ENCODE measurements around the gene APBA2. TPM values are rescaled to one million over a fixed set of nuclear protein-coding genes. Genes with fewer than 3 reads are reported as not detected.

The APBA2 gene
- total and polyA plus RNA-seq, 2 donors from 2014 or later, result 1.0 to 6.1 TPM

- no peaks in the 10 kb centered on the region for H3K36me3 ChIP-seq (ENCODE audit: control insufficient read depth in 2 of 3, insufficient read depth in 3 of 3, low read length in 3 of 3)
- FAIRE-seq, result no peak
- no peaks in the 10 kb centered on the region for H3K9me3 ChIP-seq (ENCODE audit: control insufficient read depth in 2 of 3, insufficient read depth in 1 of 3, low read length in 3 of 3)
- DNase-seq, result peak in 1 of 5 donors; percentile 46
- no peak for TF ChIP-seq CTCF (IDR thresholded peaks at IDR 0.05; ENCODE audit: borderline replicate concordance, extremely low read depth, insufficient read depth)
- no peaks in the 10 kb centered on the region for H3K4me1 ChIP-seq (ENCODE audit: control insufficient read depth in 2 of 3, insufficient read depth in 2 of 3, low read depth in 1 of 3, low read length in 3 of 3)
- H3K27me3 ChIP-seq (ENCODE audit: control insufficient read depth, insufficient read depth, low read length), result no peaks in the 10 kb centered on the region
- intact Hi-C loops (cut with DNase I), result no loop called here
- H3K27ac ChIP-seq (ENCODE audit: low read depth in 2 of 2, low read length in 2 of 2), result no peak overlapping the region
- no peak overlapping the region for H3K9ac ChIP-seq (ENCODE audit: low read length in 3 of 3)
- H3K4me3 ChIP-seq (ENCODE audit: low read length in 3 of 3), result no peak overlapping the region
These were observed 242.0 kb downstream of the APBA2 start for GRCh38 chr15:29127506-29128430.

- Histone ChIP-seq H3K9ac (ENCODE audit: low read length in 3 of 3) (no peak overlapping the region), H3K36me3 (ENCODE audit: control insufficient read depth in 2 of 3, insufficient read depth in 3 of 3, low read length in 3 of 3) (no peaks in the 10 kb centered on the region), H3K4me1 (ENCODE audit: control insufficient read depth in 2 of 3, insufficient read depth in 2 of 3, low read depth in 1 of 3, low read length in 3 of 3) (no peaks in the 10 kb centered on the region), H3K27me3 (ENCODE audit: control insufficient read depth, insufficient read depth, low read length) (no peaks in the 10 kb centered on the region), H3K4me3 (ENCODE audit: low read length in 3 of 3) (no peak overlapping the region), H3K9me3 (ENCODE audit: control insufficient read depth in 2 of 3, insufficient read depth in 1 of 3, low read length in 3 of 3) (no peaks in the 10 kb centered on the region), H3K27ac (ENCODE audit: low read depth in 2 of 2, low read length in 2 of 2) (no peak overlapping the region)
- intact Hi-C loops (cut with DNase I), result no loop called here
- no peak for TF ChIP-seq CTCF (IDR thresholded peaks at IDR 0.05; ENCODE audit: borderline replicate concordance, extremely low read depth, insufficient read depth)
- FAIRE-seq, result no peak
- peak in 2 of 5 donors; percentile 20 to 56 for DNase-seq
These were observed 242.9 kb downstream of the APBA2 start for GRCh38 chr15:29128671-29129070.

- Histone ChIP-seq H3K4me1 (ENCODE audit: control insufficient read depth in 2 of 3, insufficient read depth in 2 of 3, low read depth in 1 of 3, low read length in 3 of 3) (no peaks in the 10 kb centered on the region), H3K4me3 (ENCODE audit: low read length in 3 of 3) (no peak overlapping the region), H3K9me3 (ENCODE audit: control insufficient read depth in 2 of 3, insufficient read depth in 1 of 3, low read length in 3 of 3) (no peaks in the 10 kb centered on the region), H3K36me3 (ENCODE audit: control insufficient read depth in 2 of 3, insufficient read depth in 3 of 3, low read length in 3 of 3) (no peaks in the 10 kb centered on the region), H3K9ac (ENCODE audit: low read length in 3 of 3) (no peak overlapping the region), H3K27me3 (ENCODE audit: control insufficient read depth, insufficient read depth, low read length) (no peaks in the 10 kb centered on the region), H3K27ac (ENCODE audit: low read depth in 2 of 2, low read length in 2 of 2) (no peak overlapping the region)
- TF ChIP-seq CTCF (IDR thresholded peaks at IDR 0.05; ENCODE audit: borderline replicate concordance, extremely low read depth, insufficient read depth), result no peak
- FAIRE-seq (no peak), DNase-seq (peak in 2 of 5 donors; percentile 11 to 15)
- intact Hi-C loops (cut with DNase I), result no loop called here
These were observed 243.4 kb downstream of the APBA2 start for GRCh38 chr15:29129221-29129620.
